K562 treated with DMSO at 1 percent for 24 hours (cell line): Measurements from ENCODE around the gene FBXO5. TPM values are rescaled to one million over a fixed set of nuclear protein-coding genes. Genes with fewer than 3 reads are reported as not detected.

ENCODE experiments used
- total RNA-seq: library from RNA; unstranded; fragments of 300-600 nt; gene quantifications from 2 replicates; pipeline ENCODE4 v1.2.3, GENCODE V29; 2022; ENCODE audit warnings: low read depth; ENCODE audit not compliant: insufficient read depth

The FBXO5 gene
- total RNA-seq: 19.5 and 21.6 TPM in 2 replicates

GRCh38 chr6:152982904-152983636 lies at the start of gene FBXO5:
Gene FBXO5 (minus strand): TSS chr6:152983041. CDS start chr6:152982959, 82 bp downstream.

GRCh38 chr6:153002613-153003365 lies 19.9 kb upstream of the FBXO5 start, which contains the start of gene MTRF1L:
Gene MTRF1L (minus strand): TSS chr6:153002709. CDS start chr6:153002685, 24 bp downstream.

Other genes with a start within 250 kb of the FBXO5 start
- gene VIP, start 232.2 kb downstream of the FBXO5 start, total RNA-seq: not detected in 2 replicates
- 10.5 and 12.7 TPM in 2 replicates for gene MTRF1L, start 19.7 kb upstream of the FBXO5 start, total RNA-seq
- gene RGS17, start 148.2 kb upstream of the FBXO5 start, total RNA-seq: 0.09 TPM in 1 of 2 replicates, not detected in the other